Measurements from ENCODE around the gene IQCB1. TPM values are rescaled to one million over a fixed set of nuclear protein-coding genes. Genes with fewer than 3 reads are reported as not detected.

Gene IQCB1
- total and polyA plus RNA-seq, 4 experiments from 2014 or later, result 18.7 to 38.2 (median 30.1) TPM

GRCh38 chr3:121737644-121738043 is 97.2 kb downstream of the IQCB1 start:
- Mint-ChIP-seq H3K27ac (peak overlapping the region in 1 of 7 donors; percentile 11), H3K9me3 (peaks cover 0 to 3% (median 0%) of the 10 kb centered on the region in 8 donors), H3K27me3 (no peaks in the 10 kb centered on the region), H3K4me3 (peak overlapping the region in 1 of 8 donors; percentile 2), H3K4me1 (peaks cover 37 to 65% (median 53%) of the 10 kb centered on the region in 4 donors), H3K36me3 (peaks cover 20 to 22% of the 10 kb centered on the region in 2 donors)
- peaks cover 4% of the 10 kb centered on the region for H3K4me1 ChIP-seq (ENCODE audit: insufficient read depth, low read length)
- H3K4me3 ChIP-seq (ENCODE audit: low read length in 2 of 2), result no peak overlapping the region
- H3K27me3 ChIP-seq (ENCODE audit: insufficient read depth, low read length), result no peaks in the 10 kb centered on the region
- H3K9me3 ChIP-seq (ENCODE audit: control insufficient read depth in 1 of 2, low read length in 2 of 2), result no peaks in the 10 kb centered on the region
- DNase-seq, result no peak
- POLR2A ChIA-PET (ENCODE audit: partially characterized antibody), result no interaction called here
- CTCF ChIA-PET (ENCODE audit: partially characterized antibody), result no interaction called here
- intact Hi-C loops (cut with micrococcal nuclease), result no loop called here
- no peaks in the 10 kb centered on the region for H3K36me3 ChIP-seq (ENCODE audit: insufficient read depth, low read length)
- H3K27ac ChIP-seq (ENCODE audit: low read depth, low read length), result no peak overlapping the region

- H3K9me3 Mint-ChIP-seq, result no peaks in the 10 kb centered on the region
- H3K36me3 ChIP-seq (ENCODE audit: insufficient read depth, low read length), result no peaks in the 10 kb centered on the region
- no peak overlapping the region for H3K4me3 ChIP-seq (ENCODE audit: low read length in 2 of 2)
- H3K4me1 ChIP-seq (ENCODE audit: insufficient read depth, low read length), result peaks cover 4% of the 10 kb centered on the region
- no peaks in the 10 kb centered on the region for H3K27me3 Mint-ChIP-seq
- H3K27ac ChIP-seq (ENCODE audit: low read depth, low read length), result no peak overlapping the region
- peaks cover 42 to 57% (median 51%) of the 10 kb centered on the region in 4 donors for H3K4me1 Mint-ChIP-seq
- H3K9me3 ChIP-seq (ENCODE audit: control insufficient read depth in 1 of 2, low read length in 2 of 2), result no peaks in the 10 kb centered on the region
- no peak for DNase-seq
- no peaks in the 10 kb centered on the region for H3K27me3 ChIP-seq (ENCODE audit: insufficient read depth, low read length)
- intact Hi-C loops (cut with micrococcal nuclease), result no loop called here
- peaks cover 10 to 20% of the 10 kb centered on the region in 2 donors for H3K36me3 Mint-ChIP-seq
- no peak overlapping the region for H3K27ac Mint-ChIP-seq
- ChIA-PET CTCF (ENCODE audit: partially characterized antibody) (no interaction called here), POLR2A (ENCODE audit: partially characterized antibody) (interaction anchor here (1.0 kb wide), 1 partner anchor 13 kb away, joined by 3 read pairs; the partner anchor contains the start of gene GOLGB1)
- H3K4me3 Mint-ChIP-seq, result no peak overlapping the region
Observed at GRCh38 chr3:121736112-121736511, 98.7 kb downstream of the IQCB1 start.

GRCh38 chr3:121735047-121735696 is 99.7 kb downstream of the IQCB1 start:
- no peaks in the 10 kb centered on the region for H3K9me3 Mint-ChIP-seq
- H3K27ac Mint-ChIP-seq, result peak overlapping the region in 1 of 7 donors; percentile 53
- Histone ChIP-seq H3K4me3 (ENCODE audit: low read length in 2 of 2) (no peak overlapping the region), H3K36me3 (ENCODE audit: insufficient read depth, low read length) (peaks cover 6% of the 10 kb centered on the region), H3K27me3 (ENCODE audit: insufficient read depth, low read length) (no peaks in the 10 kb centered on the region), H3K27ac (ENCODE audit: low read depth, low read length) (no peak overlapping the region), H3K4me1 (ENCODE audit: insufficient read depth, low read length) (peaks cover 3% of the 10 kb centered on the region), H3K9me3 (ENCODE audit: control insufficient read depth in 1 of 2, low read length in 2 of 2) (no peaks in the 10 kb centered on the region)
- H3K36me3 Mint-ChIP-seq, result peaks cover 8 to 24% of the 10 kb centered on the region in 2 donors
- intact Hi-C loops (cut with micrococcal nuclease), result no loop called here
- DNase-seq, result no peak
- H3K4me3 Mint-ChIP-seq, result no peak overlapping the region
- peaks cover 40 to 56% (median 51%) of the 10 kb centered on the region in 4 donors for H3K4me1 Mint-ChIP-seq
- H3K27me3 Mint-ChIP-seq, result no peaks in the 10 kb centered on the region
- POLR2A ChIA-PET (ENCODE audit: partially characterized antibody), result interaction anchor here (0.6 to 1.0 kb wide), 2 partner anchors 17 to 74 kb away, joined by 3 read pairs; partner anchors contain the start of gene HCLS1
- CTCF ChIA-PET (ENCODE audit: partially characterized antibody), result no interaction called here

- H3K27me3 ChIP-seq (ENCODE audit: insufficient read depth, low read length), result no peaks in the 10 kb centered on the region
- no peaks in the 10 kb centered on the region for H3K9me3 ChIP-seq (ENCODE audit: control insufficient read depth in 1 of 2, low read length in 2 of 2)
- no peak for DNase-seq
- Mint-ChIP-seq H3K27me3 (no peaks in the 10 kb centered on the region), H3K4me3 (no peak overlapping the region), H3K4me1 (peaks cover 18 to 30% (median 27%) of the 10 kb centered on the region in 4 donors), H3K9me3 (no peaks in the 10 kb centered on the region), H3K27ac (no peak overlapping the region), H3K36me3 (peaks cover 34 to 38% of the 10 kb centered on the region in 2 donors)
- ChIA-PET CTCF (ENCODE audit: partially characterized antibody) (no interaction called here), POLR2A (ENCODE audit: partially characterized antibody) (interaction anchor here (1.2 kb wide), 1 partner anchor 70 kb away, joined by 3 read pairs; the partner anchor contains the start of gene HCLS1)
- H3K4me3 ChIP-seq (ENCODE audit: low read length in 2 of 2), result no peak overlapping the region
- no peaks in the 10 kb centered on the region for H3K4me1 ChIP-seq (ENCODE audit: insufficient read depth, low read length)
- peaks cover 30% of the 10 kb centered on the region for H3K36me3 ChIP-seq (ENCODE audit: insufficient read depth, low read length)
- H3K27ac ChIP-seq (ENCODE audit: low read depth, low read length), result no peak overlapping the region
- intact Hi-C loops (cut with micrococcal nuclease), result no loop called here
Observed at GRCh38 chr3:121730940-121731687, 103.7 kb downstream of the IQCB1 start.

- Mint-ChIP-seq H3K4me1 (peaks cover 0 to 8% (median 7%) of the 10 kb centered on the region in 4 donors), H3K27ac (peak overlapping the region in 1 of 7 donors; percentile 72), H3K4me3 (no peak overlapping the region), H3K27me3 (no peaks in the 10 kb centered on the region), H3K36me3 (peaks cover 75 to 85% of the 10 kb centered on the region in 2 donors), H3K9me3 (no peaks in the 10 kb centered on the region)
- H3K4me1 ChIP-seq (ENCODE audit: insufficient read depth, low read length), result no peaks in the 10 kb centered on the region
- H3K27ac ChIP-seq (ENCODE audit: low read depth, low read length), result no peak overlapping the region
- ChIA-PET POLR2A (ENCODE audit: partially characterized antibody) (no interaction called here), CTCF (ENCODE audit: partially characterized antibody) (no interaction called here)
- intact Hi-C loops (cut with micrococcal nuclease), result no loop called here
- H3K27me3 ChIP-seq (ENCODE audit: insufficient read depth, low read length), result no peaks in the 10 kb centered on the region
- H3K36me3 ChIP-seq (ENCODE audit: insufficient read depth, low read length), result peaks cover 53% of the 10 kb centered on the region
- no peaks in the 10 kb centered on the region for H3K9me3 ChIP-seq (ENCODE audit: control insufficient read depth in 1 of 2, low read length in 2 of 2)
- DNase-seq, result no peak
- H3K4me3 ChIP-seq (ENCODE audit: low read length in 2 of 2), result no peak overlapping the region
Observed at GRCh38 chr3:121724130-121724529, 110.7 kb downstream of the IQCB1 start.

GRCh38 chr3:121723485-121723884 is 111.4 kb downstream of the IQCB1 start:
- peaks cover 71 to 82% of the 10 kb centered on the region in 2 donors for H3K36me3 Mint-ChIP-seq
- Histone ChIP-seq H3K36me3 (ENCODE audit: insufficient read depth, low read length) (peaks cover 47% of the 10 kb centered on the region), H3K4me1 (ENCODE audit: insufficient read depth, low read length) (peaks cover 3% of the 10 kb centered on the region), H3K4me3 (ENCODE audit: low read length in 2 of 2) (no peak overlapping the region), H3K27ac (ENCODE audit: low read depth, low read length) (no peak overlapping the region), H3K27me3 (ENCODE audit: insufficient read depth, low read length) (no peaks in the 10 kb centered on the region), H3K9me3 (ENCODE audit: control insufficient read depth in 1 of 2, low read length in 2 of 2) (no peaks in the 10 kb centered on the region)
- ChIA-PET POLR2A (ENCODE audit: partially characterized antibody) (no interaction called here), CTCF (ENCODE audit: partially characterized antibody) (no interaction called here)
- no peak for DNase-seq
- peak overlapping the region in 1 of 7 donors; percentile 72 for H3K27ac Mint-ChIP-seq
- no peaks in the 10 kb centered on the region for H3K27me3 Mint-ChIP-seq
- intact Hi-C loops (cut with micrococcal nuclease), result no loop called here
- peaks cover 2 to 11% (median 10%) of the 10 kb centered on the region in 4 donors for H3K4me1 Mint-ChIP-seq
- H3K4me3 Mint-ChIP-seq, result no peak overlapping the region
- H3K9me3 Mint-ChIP-seq, result no peaks in the 10 kb centered on the region

- no peak overlapping the region for H3K4me3 ChIP-seq (ENCODE audit: low read length in 2 of 2)
- Mint-ChIP-seq H3K9me3 (no peaks in the 10 kb centered on the region), H3K27me3 (no peaks in the 10 kb centered on the region), H3K36me3 (peaks cover 71 to 80% of the 10 kb centered on the region in 2 donors), H3K27ac (peak overlapping the region in 5 of 7 donors; percentile 8 to 60 (median 30)), H3K4me1 (peaks cover 13 to 21% (median 18%) of the 10 kb centered on the region in 4 donors), H3K4me3 (no peak overlapping the region)
- intact Hi-C loops (cut with micrococcal nuclease), result no loop called here
- POLR2A ChIA-PET (ENCODE audit: partially characterized antibody), result no interaction called here
- DNase-seq, result no peak
- H3K36me3 ChIP-seq (ENCODE audit: insufficient read depth, low read length), result peaks cover 37% of the 10 kb centered on the region
- no peak overlapping the region for H3K27ac ChIP-seq (ENCODE audit: low read depth, low read length)
- CTCF ChIA-PET (ENCODE audit: partially characterized antibody), result no interaction called here
- no peaks in the 10 kb centered on the region for H3K27me3 ChIP-seq (ENCODE audit: insufficient read depth, low read length)
- peaks cover 14% of the 10 kb centered on the region for H3K4me1 ChIP-seq (ENCODE audit: insufficient read depth, low read length)
- H3K9me3 ChIP-seq (ENCODE audit: control insufficient read depth in 1 of 2, low read length in 2 of 2), result no peaks in the 10 kb centered on the region
Observed at GRCh38 chr3:121722411-121722810, 112.4 kb downstream of the IQCB1 start.
